Left forelimb (tissue), 1 donor: ENCODE results near the gene TPMT.
"Not testable (repeated sequence)": the region's sequence is repeated elsewhere in the genome, so short reads cannot be mapped to it uniquely, and the experiment has no call there.

Experiments
- DNase-seq: peaks from one replicate; pipeline ENCODE4 v3.0.0-alpha.2; 2018; ENCODE audit warnings: low spot score

Gene TPMT

GRCh38 chr6:18154507-18155149 lies at the start of gene TPMT:
TSS of gene TPMT (minus strand) at chr6:18155077. CDS start at chr6:18149127, 5,950 bp downstream.
- no peak for DNase-seq

- no peak for DNase-seq
These were observed 48.9 kb upstream of the TPMT start for GRCh38 chr6:18203786-18204185.

- DNase-seq: no peak
These were observed 37.1 kb upstream of the TPMT start for GRCh38 chr6:18192026-18192425.

- no peak for DNase-seq
These were observed 34.3 kb upstream of the TPMT start for GRCh38 chr6:18189196-18189595.

GRCh38 chr6:18187701-18188100 lies 32.8 kb upstream of the TPMT start:
- no peak for DNase-seq

GRCh38 chr6:18186540-18187250 lies 31.8 kb upstream of the TPMT start:
- DNase-seq: no peak

- DNase-seq: no peak
These were observed 31.2 kb upstream of the TPMT start for GRCh38 chr6:18186033-18186432.

- no peak for DNase-seq
These were observed 30.7 kb upstream of the TPMT start for GRCh38 chr6:18185624-18186023.

GRCh38 chr6:18183766-18184165 lies 28.9 kb upstream of the TPMT start:
- DNase-seq: no peak

- no peak for DNase-seq
These were observed 27.7 kb upstream of the TPMT start for GRCh38 chr6:18182568-18182967.

GRCh38 chr6:18179770-18180356 lies 25.0 kb upstream of the TPMT start:
- DNase-seq: no peak

GRCh38 chr6:18178960-18179615 lies 24.2 kb upstream of the TPMT start:
- no peak for DNase-seq

- no peak for DNase-seq
These were observed 22.5 kb upstream of the TPMT start for GRCh38 chr6:18177286-18177965.

GRCh38 chr6:18176198-18176597 lies 21.3 kb upstream of the TPMT start:
- not testable (repeated sequence) for DNase-seq

- DNase-seq: no peak
These were observed 17.0 kb upstream of the TPMT start for GRCh38 chr6:18171871-18172270.

- no peak for DNase-seq
These were observed 13.4 kb upstream of the TPMT start for GRCh38 chr6:18168264-18168663.

GRCh38 chr6:18166312-18167036 lies 11.6 kb upstream of the TPMT start:
- DNase-seq: no peak

GRCh38 chr6:18165751-18166150 lies 10.9 kb upstream of the TPMT start:
- DNase-seq: no peak

GRCh38 chr6:18162401-18162800 lies 7.5 kb upstream of the TPMT start:
- DNase-seq: no peak

GRCh38 chr6:18161431-18161830 lies 6.6 kb upstream of the TPMT start:
- no peak for DNase-seq

- no peak for DNase-seq
These were observed 6.0 kb upstream of the TPMT start for GRCh38 chr6:18160911-18161310.
